SU-DHL-6 (cell line): ENCODE measurements around the gene SLC8A3.

Experiments
- H2AFZ ChIP-seq: fragments of 200-600 bp; sonication (generic); 2 replicates; pipeline ENCODE4 v1.6.1; 2014; ENCODE audit warnings: low read depth, mild to moderate bottlenecking, moderate library complexity, mixed read lengths, antibody characterized with exemption, low read length; ENCODE audit not compliant: severe bottlenecking
- H3F3A ChIP-seq: fragments of 200-600 bp; shearing (Covaris generic); 2 replicates; pipeline ENCODE4 v1.6.0; 2016; ENCODE audit warnings: antibody characterized with exemption, mild to moderate bottlenecking; ENCODE audit not compliant: insufficient read depth
- H3K27ac ChIP-seq: fragments of 200-600 bp; sonication (generic); 2 replicates; pipeline ENCODE4 v1.5.1; 2016; ENCODE audit warnings: low read depth, mild to moderate bottlenecking, low read length, moderate library complexity, mixed read lengths
- H3K27me3 ChIP-seq: fragments of 200-600 bp; sonication (generic), shearing (Covaris generic); 2 replicates; pipeline ENCODE4 v1.6.0; 2014; ENCODE audit warnings: mild to moderate bottlenecking, low read length
- H3K36me3 ChIP-seq: fragments of 200-600 bp; sonication (generic); 2 replicates; pipeline ENCODE4 v1.6.1; 2014; ENCODE audit warnings: mild to moderate bottlenecking, low read length, mixed read lengths
- H3K4me2 ChIP-seq: fragments of 300-600, 200-600 bp; shearing (Covaris generic), sonication (generic); 2 replicates; pipeline ENCODE4 v1.6.0; 2014; ENCODE audit warnings: low read length, low read depth, mild to moderate bottlenecking; ENCODE audit not compliant: poor library complexity, severe bottlenecking
- H3K4me3 ChIP-seq: fragments of 200-600 bp; sonication (generic); 2 replicates; pipeline ENCODE4 v1.5.1; 2014; ENCODE audit warnings: antibody characterized with exemption, low read length, mild to moderate bottlenecking, mixed read lengths; ENCODE audit not compliant: insufficient read depth, poor library complexity, severe bottlenecking
- H3K79me2 ChIP-seq: fragments of 200-600 bp; sonication (generic); 2 replicates; pipeline ENCODE4 v1.6.1; 2014; ENCODE audit warnings: mild to moderate bottlenecking, low read length, moderate library complexity; ENCODE audit not compliant: insufficient read depth
- H3K9ac ChIP-seq: fragments of 200-600 bp; sonication (generic); 2 replicates; pipeline ENCODE4 v1.7.0; 2014; ENCODE audit warnings: mild to moderate bottlenecking, low read length
- H3K9me2 ChIP-seq: fragments of 200-600 bp; sonication (generic); replicated peaks from 2 replicates; pipeline ENCODE4 v1.6.1; 2014; ENCODE audit warnings: low read length; ENCODE audit not compliant: insufficient read depth
- H3K9me3 ChIP-seq: fragments of 200-600 bp; sonication (generic); 2 replicates; pipeline ENCODE4 v1.6.1; 2014; ENCODE audit warnings: low read length, mixed read lengths; ENCODE audit not compliant: insufficient read depth
- H4K20me1 ChIP-seq: fragments of 200-600 bp; sonication (generic); 2 replicates; pipeline ENCODE4 v1.6.1; 2014; ENCODE audit warnings: low read depth, mild to moderate bottlenecking, antibody characterized with exemption, low read length, moderate library complexity, mixed read lengths
- CTCF ChIP-seq: fragments of 200-600 bp; sonication (generic); IDR thresholded peaks from one replicate; pipeline ENCODE4 v1.5.1; 2017; ENCODE audit warnings: antibody characterized with exemption, mild to moderate bottlenecking, low read length, moderate library complexity; ENCODE audit not compliant: insufficient read depth, poor library complexity, severe bottlenecking
- EZH2phosphoT487 ChIP-seq: fragments of 200-600 bp; sonication (generic), shearing (Covaris generic); conservative IDR thresholded peaks from 2 replicates; pipeline ENCODE4 v1.6.1; 2018; ENCODE audit warnings: mild to moderate bottlenecking, antibody characterized with exemption, low read length, moderate library complexity, mixed read lengths

SLC8A3 gene

GRCh38 chr14:70152081-70152480 is 36.7 kb downstream of the SLC8A3 start:
- H3K27me3 ChIP-seq, result no peaks in the 10 kb centered on the region
- no peak overlapping the region for H3K4me3 ChIP-seq
- no peak overlapping the region for H3K4me2 ChIP-seq
- no peak overlapping the region for H3K9ac ChIP-seq
- TF ChIP-seq EZH2phosphoT487 (no peak), CTCF (no peak)
- H3K36me3 ChIP-seq, result no peaks in the 10 kb centered on the region
- no peak overlapping the region for H3K27ac ChIP-seq
- no peak overlapping the region for H2AFZ ChIP-seq
- H3K9me2 ChIP-seq, result no peaks in the 10 kb centered on the region
- no peaks in the 10 kb centered on the region for H3K79me2 ChIP-seq
- no peaks in the 10 kb centered on the region for H3K9me3 ChIP-seq
- H3F3A ChIP-seq, result no peaks in the 10 kb centered on the region
- H4K20me1 ChIP-seq, result no peaks in the 10 kb centered on the region

DNA sequence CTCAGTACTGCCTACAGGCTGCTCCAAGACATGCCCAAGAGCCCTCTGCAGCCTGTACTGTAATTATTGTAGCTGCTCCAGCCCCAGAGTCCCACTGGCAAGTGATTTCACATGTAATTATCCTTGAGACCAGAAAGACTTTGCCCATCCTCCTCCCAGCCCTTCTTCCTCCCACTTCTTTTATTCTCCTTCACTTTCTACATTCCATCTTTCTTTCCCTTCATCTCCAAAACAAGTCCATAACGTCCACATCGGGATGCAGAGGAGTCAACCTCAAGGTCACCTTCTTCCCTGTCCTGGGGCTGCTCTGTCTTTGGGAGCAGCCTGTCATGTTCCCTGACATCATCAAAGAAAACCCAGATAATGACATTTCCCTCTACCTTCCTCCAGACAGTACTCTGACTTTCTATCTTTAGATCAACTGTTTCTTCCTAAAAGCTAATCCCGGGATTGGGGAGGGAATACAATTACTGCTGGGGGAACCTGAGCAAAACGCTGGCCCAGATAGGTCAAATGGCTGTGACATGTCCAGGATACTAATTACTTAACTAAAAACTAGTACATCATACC is 39.1 kb downstream of the SLC8A3 start:
- no peak overlapping the region for H3K4me2 ChIP-seq
- no peaks in the 10 kb centered on the region for H3K9me2 ChIP-seq
- H3K79me2 ChIP-seq, result no peaks in the 10 kb centered on the region
- H3K27ac ChIP-seq, result no peak overlapping the region
- H2AFZ ChIP-seq, result no peak overlapping the region
- H4K20me1 ChIP-seq, result no peaks in the 10 kb centered on the region
- no peaks in the 10 kb centered on the region for H3K27me3 ChIP-seq
- H3K9me3 ChIP-seq, result no peaks in the 10 kb centered on the region
- TF ChIP-seq CTCF, result no peak
- no peak for TF ChIP-seq EZH2phosphoT487
- no peak overlapping the region for H3K9ac ChIP-seq
- H3K4me3 ChIP-seq, result no peak overlapping the region
- H3K36me3 ChIP-seq, result no peaks in the 10 kb centered on the region
- no peaks in the 10 kb centered on the region for H3F3A ChIP-seq

DNA sequence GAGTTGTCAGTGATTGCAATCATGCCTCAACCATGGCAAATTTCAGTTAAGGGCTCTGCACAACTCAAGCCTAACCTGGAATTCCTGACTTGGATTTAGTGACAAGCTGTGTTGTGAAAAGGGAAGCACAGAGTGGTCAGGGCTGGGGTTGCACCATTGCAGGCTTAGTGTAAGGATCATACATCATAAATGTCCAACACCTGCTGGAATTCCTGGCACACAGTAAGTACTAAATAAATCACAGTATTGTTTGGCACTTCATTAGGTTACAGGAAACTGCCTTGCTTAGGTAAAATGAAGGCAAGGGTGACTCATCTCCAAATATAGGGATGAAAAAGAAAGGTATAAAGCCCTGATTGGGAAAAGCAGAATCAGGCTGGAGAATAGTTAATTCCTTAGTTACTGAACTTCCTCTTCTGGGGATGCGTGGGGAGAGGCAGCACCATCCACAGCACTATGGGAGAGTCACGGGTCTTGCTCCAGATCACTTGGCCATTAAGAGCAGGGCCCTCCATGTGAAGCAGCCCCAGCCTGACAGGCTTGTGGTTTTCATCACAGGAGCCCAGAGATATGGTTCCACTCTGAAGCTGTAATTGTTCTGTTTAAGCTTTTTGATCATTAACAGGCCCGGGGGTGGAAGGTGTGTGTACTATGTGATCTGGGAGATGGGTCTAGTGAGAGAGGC is 39.7 kb downstream of the SLC8A3 start:
- no peaks in the 10 kb centered on the region for H3K9me2 ChIP-seq
- no peak overlapping the region for H3K4me2 ChIP-seq
- H4K20me1 ChIP-seq, result no peaks in the 10 kb centered on the region
- H3K27me3 ChIP-seq, result no peaks in the 10 kb centered on the region
- H3K4me3 ChIP-seq, result no peak overlapping the region
- H2AFZ ChIP-seq, result no peak overlapping the region
- no peak overlapping the region for H3K9ac ChIP-seq
- no peaks in the 10 kb centered on the region for H3K79me2 ChIP-seq
- H3F3A ChIP-seq, result no peaks in the 10 kb centered on the region
- TF ChIP-seq CTCF (no peak), EZH2phosphoT487 (no peak)
- no peak overlapping the region for H3K27ac ChIP-seq
- no peaks in the 10 kb centered on the region for H3K9me3 ChIP-seq
- no peaks in the 10 kb centered on the region for H3K36me3 ChIP-seq
